GM19043 (cell line): Measurements from ENCODE around the gene TFPI.
"Not testable (repeated sequence)": the region's sequence is repeated elsewhere in the genome, so short reads cannot be mapped to it uniquely, and the experiment has no call there.

Source experiments
- ATAC-seq: cut with Tn5 transposase; IDR thresholded peaks from one replicate; pipeline ENCODE4 v1.9.1; 2021; ENCODE audit warnings: low read depth; ENCODE audit not compliant: unreplicated experiment

The TFPI gene

GRCh38 chr2:187556493-187556892 is 2.3 kb upstream of the TFPI start:
- ATAC-seq = not testable (repeated sequence)

- no peak for ATAC-seq
These were observed 458 bp upstream of the TFPI start for GRCh38 chr2:187554704-187555082.

GRCh38 chr2:187552828-187553681 is 1.2 kb downstream of the TFPI start:
- peak; percentile 51 for ATAC-seq

- no peak for ATAC-seq
These were observed 1.9 kb downstream of the TFPI start for GRCh38 chr2:187552381-187552780.

GRCh38 chr2:187550857-187551256 is 3.4 kb downstream of the TFPI start:
- ATAC-seq = no peak

GRCh38 chr2:187549951-187550555 is 4.2 kb downstream of the TFPI start:
- no peak for ATAC-seq

GRCh38 chr2:187549193-187549592 is 5.0 kb downstream of the TFPI start:
- no peak for ATAC-seq

GRCh38 chr2:187548656-187549055 is 5.6 kb downstream of the TFPI start:
- ATAC-seq = no peak

GRCh38 chr2:187547353-187547979 is 6.8 kb downstream of the TFPI start:
- ATAC-seq = no peak

GRCh38 chr2:187546762-187547333 is 7.4 kb downstream of the TFPI start:
- ATAC-seq = no peak

GRCh38 chr2:187545238-187545751 is 8.9 kb downstream of the TFPI start:
- no peak for ATAC-seq

- ATAC-seq = no peak
These were observed 9.7 kb downstream of the TFPI start for GRCh38 chr2:187544371-187545080.

GRCh38 chr2:187543488-187543887 is 10.7 kb downstream of the TFPI start:
- ATAC-seq = no peak

- no peak for ATAC-seq
These were observed 12.1 kb downstream of the TFPI start for GRCh38 chr2:187542123-187542522.

- no peak for ATAC-seq
These were observed 12.8 kb downstream of the TFPI start for GRCh38 chr2:187541086-187542085.

GRCh38 chr2:187538222-187538621 is 16.0 kb downstream of the TFPI start:
- ATAC-seq = not testable (repeated sequence)

- ATAC-seq = not testable (repeated sequence)
These were observed 18.9 kb downstream of the TFPI start for GRCh38 chr2:187535381-187535780.

- no peak for ATAC-seq
These were observed 21.7 kb downstream of the TFPI start for GRCh38 chr2:187532333-187533120.
